Measurements from ENCODE around the gene GCNT2.
"Not testable (repeated sequence)": the region's sequence is repeated elsewhere in the genome, so short reads cannot be mapped to it uniquely, and the experiment has no call there.

GCNT2 gene

GRCh38 chr6:10581402-10581801, 60.3 kb downstream of the GCNT2 start:
- not testable (repeated sequence) for DNase-seq (ENCODE audit: low read depth)

GRCh38 chr6:10582774-10583508, 61.8 kb downstream of the GCNT2 start:
- DNase-seq (ENCODE audit: low read depth): no peak

GRCh38 chr6:10583509-10583901, 62.4 kb downstream of the GCNT2 start:
- DNase-seq (ENCODE audit: low read depth): no peak

- DNase-seq (ENCODE audit: low read depth): no peak
Measured at GRCh38 chr6:10584607-10585006, 63.5 kb downstream of the GCNT2 start.

- DNase-seq (ENCODE audit: low read depth): no peak
Measured at GRCh38 chr6:10585209-10585845, 64.2 kb downstream of the GCNT2 start.

- DNase-seq (ENCODE audit: low read depth): no peak
Measured at GRCh38 chr6:10586302-10586701, 65.2 kb downstream of the GCNT2 start.

GRCh38 chr6:10587656-10588406, 66.7 kb downstream of the GCNT2 start:
- no peak for DNase-seq (ENCODE audit: low read depth)

- no peak for DNase-seq (ENCODE audit: low read depth)
Measured at GRCh38 chr6:10588562-10589428, 67.6 kb downstream of the GCNT2 start.

GRCh38 chr6:10589429-10589727, 68.2 kb downstream of the GCNT2 start:
- no peak for DNase-seq (ENCODE audit: low read depth)

- no peak for DNase-seq (ENCODE audit: low read depth)
Measured at GRCh38 chr6:10589983-10590382, 68.8 kb downstream of the GCNT2 start.

GRCh38 chr6:10591422-10592160, 70.4 kb downstream of the GCNT2 start:
- DNase-seq (ENCODE audit: low read depth): no peak

GRCh38 chr6:10595731-10596664, 74.8 kb downstream of the GCNT2 start:
- DNase-seq (ENCODE audit: low read depth): no peak

GRCh38 chr6:10597499-10598001, 76.4 kb downstream of the GCNT2 start:
- no peak for DNase-seq (ENCODE audit: low read depth)

GRCh38 chr6:10598084-10598960, 77.2 kb downstream of the GCNT2 start:
- no peak for DNase-seq (ENCODE audit: low read depth)

GRCh38 chr6:10599046-10599445, 77.9 kb downstream of the GCNT2 start:
- no peak for DNase-seq (ENCODE audit: low read depth)

- DNase-seq (ENCODE audit: low read depth): not testable (repeated sequence)
Measured at GRCh38 chr6:10600681-10601080, 79.5 kb downstream of the GCNT2 start.

GRCh38 chr6:10603219-10603618, 82.1 kb downstream of the GCNT2 start:
- DNase-seq (ENCODE audit: low read depth): no peak

- DNase-seq (ENCODE audit: low read depth): no peak
Measured at GRCh38 chr6:10609038-10609437, 87.9 kb downstream of the GCNT2 start.

- no peak for DNase-seq (ENCODE audit: low read depth)
Measured at GRCh38 chr6:10610289-10610688, 89.1 kb downstream of the GCNT2 start.
